CD4-positive, alpha-beta T cell treated with Interleukin-17A for 4 hours (primary cell): Measurements from ENCODE around the gene ATF4.
"Not testable (repeated sequence)": the region's sequence is repeated elsewhere in the genome, so short reads cannot be mapped to it uniquely, and the experiment has no call there.

Experiments
- DNase-seq: peaks from one replicate; pipeline ENCODE4 v3.0.0-alpha.2; 2020; ENCODE audit warnings: mixed read lengths

The ATF4 gene

GRCh38 chr22:39514373-39514973 lies 5.9 kb upstream of the ATF4 start:
- DNase-seq, result peak; percentile 68

DNA sequence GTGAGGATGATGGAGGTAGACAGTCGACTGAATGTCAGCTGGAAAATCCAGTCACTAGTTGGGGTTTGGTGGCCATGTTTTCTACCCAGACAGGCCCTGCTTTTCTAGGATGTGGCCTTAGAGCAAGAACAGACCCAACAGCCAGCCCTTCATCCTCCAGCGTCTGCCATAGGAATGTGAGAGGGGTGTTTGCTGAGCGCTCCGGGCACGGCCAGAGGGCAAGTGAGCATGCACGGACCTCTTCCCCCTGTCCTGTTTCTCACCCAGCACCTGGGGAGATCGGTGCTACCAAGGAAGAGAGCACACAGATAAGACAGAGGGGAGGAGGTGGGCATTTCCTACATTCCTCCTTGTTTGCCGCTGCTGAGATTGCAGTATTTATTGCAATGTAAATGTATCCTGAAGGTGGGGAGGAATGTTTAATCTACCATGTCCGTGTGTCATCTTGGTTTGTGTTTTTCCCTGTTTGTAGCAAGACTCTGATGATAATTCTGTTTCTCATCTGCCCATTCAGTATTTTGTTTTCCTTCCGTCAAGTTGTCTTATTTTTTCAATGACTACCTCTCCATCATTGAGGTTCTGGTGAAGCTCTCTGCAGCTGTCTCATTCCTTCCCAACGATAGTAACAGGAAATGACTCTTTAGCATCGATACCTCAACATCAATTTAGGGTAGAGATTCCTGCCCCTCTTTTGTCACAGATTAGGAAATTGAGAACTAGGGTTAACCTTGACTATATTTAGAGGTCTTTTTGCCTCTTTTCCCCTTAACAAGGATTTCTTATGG lies 4.9 kb upstream of the ATF4 start:
- no peak for DNase-seq

GRCh38 chr22:39517470-39517869 lies 2.9 kb upstream of the ATF4 start:
- DNase-seq, result no peak

- DNase-seq, result no peak
These were observed 2.1 kb upstream of the ATF4 start for GRCh38 chr22:39518144-39518786.

DNA sequence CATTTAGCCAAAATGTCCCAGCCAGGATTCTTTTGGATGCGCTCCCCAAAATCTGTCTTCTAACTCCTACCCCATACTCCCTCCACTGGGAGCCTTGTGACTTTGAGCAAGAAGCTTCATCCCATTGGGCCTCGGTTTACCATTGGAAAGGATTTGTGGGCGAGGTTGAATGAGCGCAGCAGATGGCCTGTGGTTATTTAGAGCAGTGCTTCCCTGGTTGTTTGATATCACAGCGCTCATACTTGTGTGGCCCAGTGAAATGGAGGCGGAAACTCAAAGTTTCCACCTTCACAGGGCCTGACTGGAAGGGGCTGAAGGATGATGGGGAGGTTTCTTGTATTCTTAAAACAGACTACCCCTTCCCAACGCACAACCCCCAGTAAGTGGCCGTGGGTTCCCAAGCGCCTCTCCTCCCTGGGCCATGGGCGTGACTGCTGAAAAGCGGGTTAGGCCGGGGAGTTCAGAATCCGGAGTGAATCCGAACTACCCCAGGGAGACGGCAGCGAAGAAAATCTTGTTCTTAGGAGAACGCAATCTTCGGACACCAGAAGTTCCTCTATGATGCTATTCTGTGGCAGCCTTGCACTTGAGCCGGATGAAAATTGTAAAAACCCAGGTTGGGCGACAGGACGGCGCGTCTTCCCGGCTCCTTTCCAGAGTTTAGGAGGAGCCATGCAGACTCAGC lies 1.2 kb upstream of the ATF4 start:
- no peak for DNase-seq

GRCh38 chr22:39519681-39520225 lies 609 bp upstream of the ATF4 start:
- DNase-seq, result peak; percentile 49

DNA sequence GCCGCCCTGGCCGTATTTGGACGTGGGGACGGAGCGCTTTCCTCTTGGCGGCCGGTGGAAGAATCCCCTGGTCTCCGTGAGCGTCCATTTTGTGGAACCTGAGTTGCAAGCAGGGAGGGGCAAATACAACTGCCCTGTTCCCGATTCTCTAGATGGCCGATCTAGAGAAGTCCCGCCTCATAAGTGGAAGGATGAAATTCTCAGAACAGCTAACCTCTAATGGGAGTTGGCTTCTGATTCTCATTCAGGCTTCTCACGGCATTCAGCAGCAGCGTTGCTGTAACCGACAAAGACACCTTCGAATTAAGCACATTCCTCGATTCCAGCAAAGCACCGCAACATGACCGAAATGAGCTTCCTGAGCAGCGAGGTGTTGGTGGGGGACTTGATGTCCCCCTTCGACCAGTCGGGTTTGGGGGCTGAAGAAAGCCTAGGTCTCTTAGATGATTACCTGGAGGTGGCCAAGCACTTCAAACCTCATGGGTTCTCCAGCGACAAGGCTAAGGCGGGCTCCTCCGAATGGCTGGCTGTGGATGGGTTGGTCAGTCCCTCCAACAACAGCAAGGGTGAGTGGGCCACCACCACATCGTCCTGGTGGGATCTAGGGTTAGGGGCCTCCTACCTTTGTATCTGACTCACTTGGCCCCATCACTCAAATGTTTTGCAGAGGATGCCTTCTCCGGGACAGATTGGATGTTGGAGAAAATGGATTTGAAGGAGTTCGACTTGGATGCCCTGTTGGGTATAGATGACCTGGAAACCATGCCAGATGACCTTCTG lies 934 bp downstream of the ATF4 start:
- not testable (repeated sequence) for DNase-seq

DNA sequence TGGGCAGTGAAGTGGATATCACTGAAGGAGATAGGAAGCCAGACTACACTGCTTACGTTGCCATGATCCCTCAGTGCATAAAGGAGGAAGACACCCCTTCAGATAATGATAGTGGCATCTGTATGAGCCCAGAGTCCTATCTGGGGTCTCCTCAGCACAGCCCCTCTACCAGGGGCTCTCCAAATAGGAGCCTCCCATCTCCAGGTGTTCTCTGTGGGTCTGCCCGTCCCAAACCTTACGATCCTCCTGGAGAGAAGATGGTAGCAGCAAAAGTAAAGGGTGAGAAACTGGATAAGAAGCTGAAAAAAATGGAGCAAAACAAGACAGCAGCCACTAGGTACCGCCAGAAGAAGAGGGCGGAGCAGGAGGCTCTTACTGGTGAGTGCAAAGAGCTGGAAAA lies 1.7 kb downstream of the ATF4 start:
- DNase-seq, result not testable (repeated sequence)

DNA sequence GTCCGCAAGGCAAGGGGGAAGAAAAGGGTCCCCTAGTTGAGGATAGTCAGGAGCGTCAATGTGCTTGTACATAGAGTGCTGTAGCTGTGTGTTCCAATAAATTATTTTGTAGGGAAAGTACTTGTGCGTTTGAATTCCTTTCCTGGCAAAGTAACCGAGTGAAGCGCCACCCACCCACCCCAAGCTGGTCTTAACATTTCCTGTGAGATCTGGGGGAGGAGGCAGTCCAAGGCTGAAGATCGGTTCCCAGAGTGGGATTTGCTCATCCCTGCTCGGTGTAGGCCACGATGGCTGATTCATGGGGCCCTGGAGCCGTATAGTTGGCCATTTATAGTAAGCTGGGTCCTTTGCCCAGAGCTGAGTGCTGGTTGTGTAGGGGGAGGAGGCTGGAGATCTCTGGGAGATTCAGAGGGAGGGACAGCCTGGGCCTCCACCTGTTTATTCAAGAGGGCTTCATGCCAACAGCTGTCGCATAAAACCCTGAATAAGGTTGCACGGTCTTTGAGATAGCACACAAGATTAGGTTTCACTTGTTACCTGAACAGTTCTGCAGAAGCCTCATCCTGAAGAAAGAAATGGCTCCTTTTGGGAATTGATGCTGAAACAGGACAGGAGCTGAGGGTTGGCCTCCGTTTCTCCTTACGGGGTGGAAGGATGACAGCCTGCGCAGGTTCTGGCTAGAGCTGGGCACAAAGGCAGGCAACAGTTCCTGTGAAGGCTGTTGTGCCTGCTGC lies 2.4 kb downstream of the ATF4 start:
- DNase-seq, result no peak

- DNase-seq, result no peak
These were observed 3.9 kb downstream of the ATF4 start for GRCh38 chr22:39524089-39524752.

- no peak for DNase-seq
These were observed 4.6 kb downstream of the ATF4 start for GRCh38 chr22:39524753-39525657.

- no peak for DNase-seq
These were observed 5.3 kb downstream of the ATF4 start for GRCh38 chr22:39525658-39525975.

DNA sequence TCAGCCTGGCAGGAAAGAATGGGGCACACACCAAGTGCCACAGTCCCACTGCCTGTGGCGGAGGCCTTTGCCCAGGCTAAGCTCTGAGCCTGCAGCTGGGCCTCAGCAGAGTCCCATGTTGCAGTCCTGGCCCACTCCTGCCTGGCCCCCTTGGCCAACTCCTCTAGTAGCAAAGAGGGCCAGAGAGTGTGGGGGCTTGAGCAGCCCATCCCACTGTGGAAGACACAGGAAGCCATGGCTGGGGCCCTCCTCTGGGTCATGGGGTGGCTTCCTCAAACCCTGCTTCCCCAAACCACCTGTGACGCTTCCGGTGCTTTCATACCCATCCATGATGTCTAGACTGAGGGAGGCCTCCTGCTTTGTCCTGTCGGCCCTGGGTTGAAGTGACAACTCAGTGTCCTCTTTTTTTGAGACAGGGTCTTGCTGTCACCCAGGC lies 6.4 kb downstream of the ATF4 start:
- DNase-seq, result peak; percentile 61

DNA sequence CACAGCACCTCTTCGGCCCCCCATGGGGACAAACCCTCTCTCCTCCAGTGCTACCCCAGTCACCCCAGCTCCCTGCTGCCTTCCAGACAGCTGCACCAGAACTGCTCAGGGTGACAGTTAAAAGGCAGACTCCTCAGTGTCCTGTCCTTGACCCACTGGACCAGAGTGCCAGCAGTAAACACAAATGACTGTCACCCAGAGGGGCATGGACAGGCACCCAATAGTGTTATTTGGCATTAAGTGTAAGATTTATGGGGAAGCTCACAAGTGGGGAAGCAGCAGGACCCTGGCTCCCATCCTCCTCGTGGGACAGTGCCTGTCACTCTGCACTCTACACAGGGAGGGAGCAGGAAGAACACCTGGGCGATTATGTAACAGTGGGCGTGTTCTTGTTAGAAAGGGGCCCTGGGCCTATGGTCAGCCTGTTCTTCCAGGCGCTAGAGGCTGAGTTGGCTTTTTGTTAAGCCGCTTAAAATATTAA lies 7.2 kb downstream of the ATF4 start:
- no peak for DNase-seq

GRCh38 chr22:39528080-39528661 lies 7.8 kb downstream of the ATF4 start:
- DNase-seq, result no peak

DNA sequence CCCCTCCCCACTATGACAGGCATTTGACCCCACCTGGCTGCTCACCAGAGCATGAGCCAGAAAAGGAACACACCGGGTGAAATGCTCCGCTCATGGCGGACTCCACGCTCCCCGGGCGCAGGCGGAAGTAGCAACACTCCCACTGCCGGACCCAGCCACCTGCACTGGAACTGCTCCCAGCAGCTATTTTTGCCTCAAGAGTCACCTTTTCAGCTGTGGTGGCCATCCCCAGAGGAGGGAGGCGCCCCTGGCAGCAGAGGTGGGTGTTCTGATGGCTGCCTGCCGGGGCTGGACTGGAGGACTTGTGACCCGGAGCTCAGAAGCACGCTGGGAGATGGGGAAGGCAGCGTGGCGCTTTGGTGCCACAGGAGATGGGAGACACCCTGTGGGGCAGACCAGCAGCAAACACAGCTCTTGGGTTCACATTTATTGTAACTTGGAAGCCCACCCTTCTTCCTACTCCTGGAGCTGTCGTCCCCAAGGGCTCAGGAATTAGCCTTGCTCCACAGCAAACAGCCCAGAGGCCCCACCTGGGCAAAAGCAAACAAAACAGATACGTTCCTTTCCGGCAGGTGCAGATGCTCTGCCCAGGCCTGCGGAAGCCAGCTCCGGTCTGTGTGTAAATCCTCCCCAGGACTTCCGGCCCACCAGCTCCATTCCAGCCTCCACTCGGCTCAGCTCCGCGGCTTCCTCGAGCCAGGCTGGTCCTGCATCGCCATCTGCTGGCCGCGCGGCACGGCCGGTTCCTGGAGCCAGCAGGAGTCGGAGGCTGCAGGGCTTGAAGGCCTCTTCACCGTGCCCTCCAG lies 8.5 kb downstream of the ATF4 start:
- DNase-seq, result peak; percentile 92

DNA sequence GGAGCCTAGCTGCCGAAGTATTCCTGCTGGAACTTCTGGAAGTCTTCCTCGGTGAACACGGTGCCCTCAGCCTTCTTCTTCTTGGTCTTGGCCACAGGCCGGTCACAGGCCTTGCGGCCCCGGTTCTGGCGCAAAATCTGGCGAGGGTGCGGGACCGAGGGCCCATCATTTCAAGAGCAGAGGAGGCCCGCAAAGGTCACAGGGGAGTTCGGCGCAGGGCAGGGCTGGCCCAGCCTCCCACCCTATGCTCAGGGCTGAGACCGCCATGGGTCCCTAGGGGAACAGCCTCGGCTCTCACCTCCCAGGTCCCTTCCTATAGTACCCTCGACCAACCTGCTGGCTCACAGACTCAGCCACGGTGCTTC lies 9.1 kb downstream of the ATF4 start:
- no peak for DNase-seq

- no peak for DNase-seq
These were observed 9.8 kb downstream of the ATF4 start for GRCh38 chr22:39530116-39530515.
